LHCN-M2 (cell line): ENCODE data around the gene IL17RB. TPM values are rescaled to one million over a fixed set of nuclear protein-coding genes. Genes with fewer than 3 reads are reported as not detected.

Source experiments
- DNase-seq: peaks from one replicate; pipeline ENCODE4 v3.0.0-alpha.2; 2012; ENCODE audit warnings: low read depth
- polyA plus RNA-seq: library from polyadenylated mRNA; unstranded; fragments of >200 nt; gene quantifications from one replicate; pipeline ENCODE4 v1.2.1, GENCODE V29; 2012; ENCODE audit warnings: missing spikeins
- total RNA-seq: library from RNA; depleted of rRNA; stranded (reverse); fragments of >200 nt; gene quantifications from 2 replicates; pipeline ENCODE4 v1.2.3, GENCODE V29; 2014; rRNA removed

The IL17RB gene
- not detected in 2 replicates for total RNA-seq
- 0.98 TPM for polyA plus RNA-seq

GRCh38 chr3:53846134-53846850 lies at the start of gene IL17RB, which contains the start of gene CHDH:
Gene IL17RB (plus strand): TSS chr3:53846568. CDS start chr3:53846589, 21 bp downstream.
Gene CHDH (minus strand): TSS chr3:53846419. CDS start chr3:53824008, 22,411 bp downstream.
- no peak for DNase-seq

GRCh38 chr3:53798144-53798543 lies 48.2 kb upstream of the IL17RB start:
- DNase-seq: no peak

- no peak for DNase-seq
Measured at GRCh38 chr3:53799338-53799865, 47.0 kb upstream of the IL17RB start.

DNA sequence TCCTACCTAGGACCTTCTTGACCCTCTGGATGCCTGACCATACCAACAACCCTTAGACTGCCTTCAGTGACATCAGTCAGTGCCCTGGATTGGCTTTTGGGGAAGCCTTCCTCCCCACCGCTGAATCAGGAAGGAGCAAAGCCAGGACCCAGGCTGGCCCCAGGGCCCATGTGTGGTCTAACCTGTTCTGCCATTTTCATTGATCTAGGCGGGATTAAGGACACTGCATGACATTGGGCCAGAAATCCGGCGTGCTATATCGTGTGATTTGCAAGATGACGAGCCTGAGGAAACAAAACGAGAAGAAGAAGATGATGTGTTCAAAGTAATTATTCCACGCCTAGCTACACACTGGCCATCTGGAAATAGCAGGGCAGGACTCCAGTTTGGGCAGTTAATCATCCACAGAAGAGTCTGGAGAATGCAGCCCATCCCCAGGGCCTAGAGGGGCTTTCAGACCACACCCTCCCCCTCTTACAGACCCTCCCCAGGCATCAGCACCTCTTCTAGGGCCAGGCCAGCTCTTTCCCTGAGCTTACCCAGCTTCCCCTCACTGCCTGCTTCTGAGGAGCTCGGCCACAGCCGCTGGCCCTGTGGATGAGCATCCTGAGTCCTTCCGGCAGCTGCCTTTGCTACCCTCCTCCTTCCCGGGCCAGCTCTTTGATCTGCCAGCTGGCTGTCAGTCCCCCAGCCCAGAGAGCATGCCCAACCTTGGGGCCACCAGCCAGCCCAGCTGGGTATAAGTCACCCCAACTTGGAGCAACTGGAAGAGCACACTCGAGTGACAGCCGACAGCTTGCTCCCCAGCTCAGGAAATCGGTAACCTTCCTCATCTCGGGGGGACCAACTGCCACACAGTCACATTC lies 46.1 kb upstream of the IL17RB start:
- no peak for DNase-seq

GRCh38 chr3:53801319-53801718 lies 45.0 kb upstream of the IL17RB start:
- DNase-seq: no peak

DNA sequence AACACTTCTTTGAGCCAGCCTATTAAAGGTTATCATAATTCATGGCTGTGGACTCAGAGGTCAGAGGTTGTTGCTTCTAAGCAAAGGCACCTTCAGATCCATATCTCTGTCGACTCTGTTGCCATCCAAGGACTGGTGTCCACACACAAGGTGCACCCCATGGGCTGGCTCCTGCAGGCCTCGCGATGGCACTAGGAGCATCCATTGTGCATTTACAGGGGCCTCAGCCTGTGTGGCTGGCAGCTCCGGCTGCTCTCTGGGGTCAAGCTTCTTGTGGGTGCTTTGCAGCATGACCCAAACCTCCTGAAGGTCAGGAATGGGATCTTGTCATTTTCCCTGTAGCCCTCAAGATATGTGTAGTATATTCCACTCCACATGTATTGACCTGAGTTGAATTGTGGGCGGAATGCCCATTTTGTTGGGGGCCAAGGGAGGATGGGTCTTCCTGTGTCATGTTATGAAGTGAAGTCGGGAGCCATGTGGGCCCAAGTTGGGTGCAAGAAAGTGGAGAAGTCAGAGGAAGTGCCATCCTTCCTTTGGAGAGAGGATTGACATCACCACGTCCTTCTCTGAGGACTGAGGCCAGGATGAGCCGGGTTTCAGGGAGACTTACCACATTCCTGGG lies 44.0 kb upstream of the IL17RB start:
- DNase-seq: no peak

GRCh38 chr3:53803124-53803815 lies 43.1 kb upstream of the IL17RB start:
- DNase-seq: no peak

DNA sequence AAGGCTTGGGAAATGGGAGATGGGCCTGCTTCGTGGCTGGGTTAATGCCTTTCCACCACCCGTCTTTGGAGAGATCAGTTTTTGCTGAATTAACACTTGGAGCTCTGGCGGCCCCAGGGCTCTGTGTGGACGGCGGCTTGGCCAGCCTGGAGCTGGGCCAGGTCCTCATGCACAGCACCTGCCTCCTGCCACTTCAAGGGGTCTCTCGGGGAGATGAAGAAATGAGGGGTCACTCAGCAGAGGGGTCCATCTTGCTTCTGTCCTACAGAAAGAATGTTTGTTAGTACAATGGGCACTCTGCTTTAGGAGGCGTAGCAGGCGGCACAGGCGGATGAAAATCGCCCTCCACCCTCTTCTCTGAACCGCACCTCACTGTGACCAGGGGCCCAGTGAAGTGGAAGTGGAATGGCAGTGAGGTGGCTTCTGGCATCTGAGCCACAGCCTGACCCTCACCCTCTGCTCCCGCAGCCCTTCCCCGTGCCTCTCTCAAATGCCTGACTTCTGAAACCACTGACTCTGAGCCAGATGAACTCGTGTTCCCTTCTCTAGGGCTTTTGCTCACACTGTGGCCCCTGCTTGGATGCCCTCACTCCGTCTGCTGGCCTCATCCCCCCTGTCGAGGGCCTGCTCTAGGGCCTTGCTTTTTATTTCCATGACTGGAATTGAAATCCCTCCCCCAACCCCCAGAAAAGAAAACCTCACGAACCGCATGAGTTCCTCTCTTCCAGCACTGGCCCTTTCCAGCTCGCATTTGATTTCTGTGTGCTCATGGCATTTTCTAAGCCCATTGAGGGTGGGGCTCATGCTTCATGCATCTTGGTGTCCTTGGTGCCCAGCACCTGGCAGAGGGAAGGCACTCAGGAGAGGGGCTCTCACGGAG lies 42.3 kb upstream of the IL17RB start:
- no peak for DNase-seq

DNA sequence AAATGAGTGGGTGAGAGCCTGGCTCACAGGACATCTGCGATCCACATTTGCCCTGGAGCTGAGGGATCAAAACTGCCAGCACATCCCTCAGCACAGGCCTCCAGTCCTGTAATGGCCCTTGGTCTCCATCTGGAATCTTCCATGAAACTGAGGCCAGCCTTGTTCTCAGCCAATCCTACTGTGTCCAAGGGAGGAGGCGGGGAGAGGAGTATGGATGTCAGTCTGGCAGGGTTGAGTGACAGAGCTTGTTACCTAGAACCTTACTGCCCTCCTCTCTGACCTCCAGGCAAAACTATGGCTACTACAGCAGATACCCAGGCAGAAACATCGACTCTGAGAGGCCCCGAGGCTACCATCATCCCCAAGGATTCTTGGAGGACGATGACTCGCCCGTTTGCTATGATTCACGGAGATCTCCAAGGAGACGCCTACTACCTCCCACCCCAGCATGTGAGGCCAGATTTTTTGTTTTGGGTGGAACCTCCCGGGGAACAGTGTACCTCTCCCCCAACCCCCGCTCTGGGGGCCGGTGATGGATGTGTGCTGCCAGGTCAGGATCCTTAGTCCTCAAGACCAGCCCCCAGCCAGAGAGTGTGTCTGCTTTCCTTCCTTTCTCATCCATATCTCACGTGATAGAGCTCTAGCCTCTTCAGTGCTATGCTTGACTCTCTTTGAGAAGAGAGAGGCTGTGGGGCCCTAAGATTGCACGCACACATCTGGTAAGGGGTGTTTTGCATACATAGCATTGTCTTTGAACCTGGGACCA lies 41.5 kb upstream of the IL17RB start:
- peak; percentile 68 for DNase-seq

DNA sequence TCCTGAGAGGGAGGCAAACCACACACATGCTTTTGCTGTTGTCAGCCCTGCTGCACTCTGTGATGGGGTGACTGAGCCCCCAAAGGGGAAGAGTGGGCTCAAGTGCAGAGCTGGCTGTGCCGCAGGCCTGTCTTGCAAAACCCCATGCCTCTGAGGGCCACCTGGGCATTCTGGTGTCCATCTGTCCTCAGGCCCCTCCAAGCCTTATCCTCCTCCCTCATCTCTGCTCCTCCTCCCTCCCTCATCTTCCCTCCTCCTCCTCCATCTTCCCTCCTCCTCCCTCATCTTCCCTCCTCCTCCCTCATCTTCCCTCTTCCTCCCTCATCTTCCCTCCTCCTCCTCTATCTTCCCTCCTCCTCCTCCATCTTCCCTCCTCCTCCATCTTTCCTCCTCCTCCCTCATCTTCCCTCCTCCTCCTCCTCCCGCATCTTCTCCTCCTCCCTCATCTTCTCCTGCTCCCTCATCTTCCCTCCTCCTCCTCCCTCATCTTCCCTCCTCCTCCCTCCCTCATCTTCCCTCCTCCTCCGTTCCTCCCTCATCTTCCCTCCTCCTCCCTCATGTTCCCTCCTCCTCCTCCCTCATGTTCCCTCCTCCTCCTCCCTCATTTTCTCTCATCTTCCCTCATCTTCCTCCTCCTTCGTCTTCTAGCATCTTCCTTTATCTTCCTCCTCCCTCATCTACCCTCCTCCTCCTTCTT lies 40.8 kb upstream of the IL17RB start:
- DNase-seq: no peak

- peak; percentile 81 for DNase-seq
Measured at GRCh38 chr3:53806182-53807116, 39.9 kb upstream of the IL17RB start.

DNA sequence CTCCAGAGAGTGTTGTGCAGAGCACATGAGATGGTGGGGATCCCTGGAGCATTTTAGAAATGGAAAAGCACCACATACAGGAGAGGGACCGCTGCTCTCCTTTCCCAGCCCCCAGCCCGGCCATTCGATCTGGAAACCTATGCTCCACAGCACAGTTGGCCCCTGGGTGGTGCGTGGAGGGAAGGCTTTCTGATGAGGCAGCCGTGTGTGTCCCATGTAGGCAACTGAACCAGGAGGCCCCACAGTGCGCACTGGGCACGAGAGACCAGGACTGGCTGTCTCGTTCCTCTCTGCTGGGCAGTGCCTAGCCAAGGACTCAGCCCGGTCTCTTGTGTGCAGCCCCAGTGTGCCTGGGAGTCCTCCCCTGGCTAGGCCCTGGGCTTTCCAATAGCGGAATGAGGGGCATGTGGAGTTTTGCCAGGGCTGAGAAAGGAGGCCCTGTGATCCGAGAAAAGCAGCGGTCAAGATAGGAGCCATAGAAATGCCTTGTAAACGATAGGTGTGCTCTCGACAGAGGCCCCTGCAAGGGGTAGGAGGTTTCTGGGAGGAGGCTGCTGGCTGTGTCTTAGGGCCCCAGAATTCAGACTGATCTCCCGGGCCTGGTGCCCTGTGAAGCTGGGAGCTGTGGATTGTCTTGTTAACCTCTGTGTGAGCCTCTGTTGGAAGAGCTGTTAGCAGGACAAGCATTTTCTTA lies 39.1 kb upstream of the IL17RB start:
- no peak for DNase-seq

DNA sequence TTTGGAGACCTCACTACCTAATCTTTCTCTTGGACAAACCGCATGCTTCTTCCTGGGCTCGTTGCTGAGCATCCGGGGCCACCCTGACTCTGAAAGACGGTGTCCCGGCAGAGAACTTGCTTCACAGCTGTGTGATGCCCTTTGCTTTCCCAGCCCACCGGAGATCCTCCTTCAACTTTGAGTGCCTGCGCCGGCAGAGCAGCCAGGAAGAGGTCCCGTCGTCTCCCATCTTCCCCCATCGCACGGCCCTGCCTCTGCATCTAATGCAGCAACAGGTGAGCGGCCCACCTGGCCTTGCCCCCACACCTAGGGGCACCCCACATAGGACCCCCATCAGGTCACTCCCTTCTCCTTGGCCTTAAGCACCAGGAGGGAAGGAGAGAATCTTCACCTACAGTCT lies 37.9 kb upstream of the IL17RB start:
- no peak for DNase-seq

GRCh38 chr3:53809267-53809666 lies 37.1 kb upstream of the IL17RB start:
- no peak for DNase-seq

- no peak for DNase-seq
Measured at GRCh38 chr3:53809764-53810400, 36.5 kb upstream of the IL17RB start.

GRCh38 chr3:53811143-53811927 lies 35.0 kb upstream of the IL17RB start:
- DNase-seq: no peak
